ENCODE results near the gene INPP4B.

The INPP4B gene

GRCh38 chr4:142826503-142827241 is 19.4 kb downstream of the INPP4B start:
- no peak overlapping the region for H2AFZ ChIP-seq (ENCODE audit: low read depth, low read length)
- no peak overlapping the region for H3K27ac ChIP-seq (ENCODE audit: low read length)
- H3K4me1 ChIP-seq (ENCODE audit: low read length), result no peaks in the 10 kb centered on the region
- no peak overlapping the region for H3K9ac ChIP-seq (ENCODE audit: low read length)
- no peaks in the 10 kb centered on the region for H4K20me1 ChIP-seq (ENCODE audit: insufficient read depth, low read length)
- H3K79me2 ChIP-seq (ENCODE audit: low read length), result no peaks in the 10 kb centered on the region
- no peaks in the 10 kb centered on the region for H3K27me3 ChIP-seq (ENCODE audit: low read depth, low read length)
- TF ChIP-seq EZH2phosphoT487 (IDR thresholded peaks at IDR 0.05; ENCODE audit: low read depth) (no peak), CTCF (IDR thresholded peaks at IDR 0.05; ENCODE audit: low read depth, low read length) (no peak)
- no peak overlapping the region for H3K4me2 ChIP-seq (ENCODE audit: low read length)
- H3K9me3 ChIP-seq (ENCODE audit: insufficient read depth, low read length), result no peaks in the 10 kb centered on the region
- no peak overlapping the region for H3K4me3 ChIP-seq (ENCODE audit: low read length)
- no peaks in the 10 kb centered on the region for H3K36me3 ChIP-seq (replicated peaks; ENCODE audit: low read depth, low read length)

GRCh38 chr4:142824368-142824767 is 21.7 kb downstream of the INPP4B start:
- Histone ChIP-seq H2AFZ (ENCODE audit: low read depth, low read length) (no peak overlapping the region), H3K79me2 (ENCODE audit: low read length) (no peaks in the 10 kb centered on the region), H3K4me2 (ENCODE audit: low read length) (no peak overlapping the region), H3K27ac (ENCODE audit: low read length) (no peak overlapping the region), H3K36me3 (replicated peaks; ENCODE audit: low read depth, low read length) (no peaks in the 10 kb centered on the region), H4K20me1 (ENCODE audit: insufficient read depth, low read length) (no peaks in the 10 kb centered on the region), H3K9ac (ENCODE audit: low read length) (no peak overlapping the region), H3K4me1 (ENCODE audit: low read length) (peaks cover 5% of the 10 kb centered on the region), H3K4me3 (ENCODE audit: low read length) (no peak overlapping the region), H3K9me3 (ENCODE audit: insufficient read depth, low read length) (peaks cover 5% of the 10 kb centered on the region; the same call in 1 of the 2 replicates), H3K27me3 (ENCODE audit: low read depth, low read length) (no peaks in the 10 kb centered on the region)
- TF ChIP-seq CTCF (IDR thresholded peaks at IDR 0.05; ENCODE audit: low read depth, low read length), result no peak
- TF ChIP-seq EZH2phosphoT487 (IDR thresholded peaks at IDR 0.05; ENCODE audit: low read depth), result no peak

DNA sequence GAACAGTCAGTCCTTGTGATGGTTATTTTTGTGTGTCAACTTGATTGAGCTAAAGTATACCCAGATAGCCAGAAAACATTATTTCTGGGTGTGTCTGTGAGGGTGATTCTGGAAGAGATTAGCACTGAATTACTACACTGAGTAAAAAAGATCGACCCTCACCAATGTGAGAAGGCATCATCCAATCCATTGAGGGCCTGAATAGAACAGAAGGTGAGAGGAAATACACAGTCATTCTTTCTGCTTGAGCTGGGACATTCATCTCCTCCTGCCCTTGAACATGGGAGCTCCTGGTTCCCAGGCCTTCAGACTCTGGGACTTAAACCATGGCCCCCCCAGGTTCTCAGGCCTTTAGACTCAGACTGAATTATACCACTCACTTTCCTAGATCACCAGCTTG is 22.3 kb downstream of the INPP4B start:
- Histone ChIP-seq H3K79me2 (ENCODE audit: low read length) (no peaks in the 10 kb centered on the region), H3K27ac (ENCODE audit: low read length) (no peak overlapping the region), H3K36me3 (replicated peaks; ENCODE audit: low read depth, low read length) (no peaks in the 10 kb centered on the region), H3K4me2 (ENCODE audit: low read length) (no peak overlapping the region), H3K4me1 (ENCODE audit: low read length) (peaks cover 5% of the 10 kb centered on the region), H4K20me1 (ENCODE audit: insufficient read depth, low read length) (no peaks in the 10 kb centered on the region), H3K9me3 (ENCODE audit: insufficient read depth, low read length) (peaks cover 5% of the 10 kb centered on the region; the same call in 1 of the 2 replicates), H3K27me3 (ENCODE audit: low read depth, low read length) (no peaks in the 10 kb centered on the region), H3K4me3 (ENCODE audit: low read length) (no peak overlapping the region), H2AFZ (ENCODE audit: low read depth, low read length) (no peak overlapping the region), H3K9ac (ENCODE audit: low read length) (no peak overlapping the region)
- TF ChIP-seq EZH2phosphoT487 (IDR thresholded peaks at IDR 0.05; ENCODE audit: low read depth) (no peak), CTCF (IDR thresholded peaks at IDR 0.05; ENCODE audit: low read depth, low read length) (no peak)

DNA sequence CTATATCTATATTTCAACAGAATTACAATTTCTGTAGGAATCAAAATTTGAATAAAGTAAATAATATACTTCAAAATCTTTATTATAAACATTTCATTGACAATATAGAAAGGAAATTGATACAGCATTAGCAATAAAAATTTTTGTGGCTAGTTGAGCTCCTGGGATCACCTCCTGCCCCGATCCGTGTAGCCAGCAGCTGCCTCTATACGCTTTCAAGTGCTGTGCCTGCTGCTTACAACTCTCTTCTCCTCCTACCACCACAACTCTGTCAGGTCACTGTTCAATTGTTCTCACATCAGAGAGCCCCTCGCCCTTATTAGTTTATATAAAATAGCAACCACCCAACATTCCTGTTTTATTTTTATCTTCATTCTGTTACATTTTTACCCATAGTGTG is 27.6 kb downstream of the INPP4B start:
- Histone ChIP-seq H3K79me2 (ENCODE audit: low read length) (no peaks in the 10 kb centered on the region), H2AFZ (ENCODE audit: low read depth, low read length) (no peak overlapping the region), H3K9me3 (ENCODE audit: insufficient read depth, low read length) (peaks cover 5% of the 10 kb centered on the region; the same call in 1 of the 2 replicates), H3K4me2 (ENCODE audit: low read length) (no peak overlapping the region), H3K9ac (ENCODE audit: low read length) (no peak overlapping the region), H4K20me1 (ENCODE audit: insufficient read depth, low read length) (no peaks in the 10 kb centered on the region), H3K36me3 (replicated peaks; ENCODE audit: low read depth, low read length) (no peaks in the 10 kb centered on the region), H3K27me3 (ENCODE audit: low read depth, low read length) (no peaks in the 10 kb centered on the region), H3K27ac (ENCODE audit: low read length) (no peak overlapping the region), H3K4me1 (ENCODE audit: low read length) (peaks cover 15% of the 10 kb centered on the region), H3K4me3 (ENCODE audit: low read length) (no peak overlapping the region)
- TF ChIP-seq EZH2phosphoT487 (IDR thresholded peaks at IDR 0.05; ENCODE audit: low read depth), result no peak
- TF ChIP-seq CTCF (IDR thresholded peaks at IDR 0.05; ENCODE audit: low read depth, low read length), result no peak
